ENCODE results near the gene SLC25A4.
"Not testable (repeated sequence)": the region's sequence is repeated elsewhere in the genome, so short reads cannot be mapped to it uniquely, and the experiment has no call there.

SLC25A4 gene

DNA sequence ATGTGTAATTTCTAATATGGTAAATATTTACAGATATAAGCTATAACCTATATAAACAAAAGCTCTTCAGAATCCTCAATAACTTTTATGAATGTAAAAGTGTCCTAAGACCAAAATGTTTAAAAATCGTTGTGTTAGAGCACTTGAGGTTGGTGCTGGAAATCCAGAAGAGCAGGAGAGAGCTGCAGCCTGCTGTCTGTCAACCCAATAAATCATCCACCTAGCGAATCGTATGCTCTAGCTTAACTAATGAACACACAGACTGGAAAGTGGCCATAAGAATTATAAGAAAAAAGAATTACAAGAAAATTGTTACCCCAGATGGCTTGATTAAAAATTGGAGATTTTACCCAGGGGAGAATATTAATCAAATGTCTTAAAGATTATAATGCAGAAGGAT, 43.7 kb downstream of the SLC25A4 start:
- no peak for DNase-seq

DNA sequence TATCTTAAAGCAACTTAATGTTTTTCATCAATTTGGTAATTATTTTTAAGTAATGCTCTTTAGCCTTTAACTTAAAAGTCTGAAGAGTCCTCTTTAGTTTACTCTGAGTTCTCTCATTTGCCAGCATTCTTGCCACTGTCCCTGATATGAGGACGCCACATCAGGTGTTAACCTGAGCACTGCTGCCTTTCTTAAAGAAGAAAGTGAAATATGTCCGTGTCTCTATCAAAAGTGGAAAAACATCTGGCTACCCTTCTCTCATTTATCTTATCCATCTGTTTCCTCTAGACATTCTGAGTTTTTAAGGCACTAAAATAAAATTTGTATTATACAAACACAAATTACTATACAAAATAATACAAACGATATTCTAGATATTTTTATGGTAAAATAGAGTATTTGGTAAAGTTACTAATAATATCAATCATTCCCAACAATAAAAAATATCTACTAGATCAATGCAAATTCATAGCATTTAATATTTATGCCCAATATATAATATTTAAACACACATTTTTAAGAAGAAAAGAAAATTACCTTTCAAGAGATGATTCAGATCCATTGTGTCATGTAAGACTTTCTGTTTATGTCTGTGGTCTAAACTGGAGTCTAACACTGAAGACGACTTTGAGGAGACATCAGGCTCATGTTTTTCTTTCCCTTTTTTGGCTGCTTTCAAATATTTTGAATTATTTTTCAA, 46.7 kb downstream of the SLC25A4 start:
- DNase-seq = no peak

GRCh38 chr4:185190306-185190856, 47.3 kb downstream of the SLC25A4 start:
- no peak for DNase-seq

GRCh38 chr4:185192059-185192458, 49.0 kb downstream of the SLC25A4 start:
- no peak for DNase-seq

DNA sequence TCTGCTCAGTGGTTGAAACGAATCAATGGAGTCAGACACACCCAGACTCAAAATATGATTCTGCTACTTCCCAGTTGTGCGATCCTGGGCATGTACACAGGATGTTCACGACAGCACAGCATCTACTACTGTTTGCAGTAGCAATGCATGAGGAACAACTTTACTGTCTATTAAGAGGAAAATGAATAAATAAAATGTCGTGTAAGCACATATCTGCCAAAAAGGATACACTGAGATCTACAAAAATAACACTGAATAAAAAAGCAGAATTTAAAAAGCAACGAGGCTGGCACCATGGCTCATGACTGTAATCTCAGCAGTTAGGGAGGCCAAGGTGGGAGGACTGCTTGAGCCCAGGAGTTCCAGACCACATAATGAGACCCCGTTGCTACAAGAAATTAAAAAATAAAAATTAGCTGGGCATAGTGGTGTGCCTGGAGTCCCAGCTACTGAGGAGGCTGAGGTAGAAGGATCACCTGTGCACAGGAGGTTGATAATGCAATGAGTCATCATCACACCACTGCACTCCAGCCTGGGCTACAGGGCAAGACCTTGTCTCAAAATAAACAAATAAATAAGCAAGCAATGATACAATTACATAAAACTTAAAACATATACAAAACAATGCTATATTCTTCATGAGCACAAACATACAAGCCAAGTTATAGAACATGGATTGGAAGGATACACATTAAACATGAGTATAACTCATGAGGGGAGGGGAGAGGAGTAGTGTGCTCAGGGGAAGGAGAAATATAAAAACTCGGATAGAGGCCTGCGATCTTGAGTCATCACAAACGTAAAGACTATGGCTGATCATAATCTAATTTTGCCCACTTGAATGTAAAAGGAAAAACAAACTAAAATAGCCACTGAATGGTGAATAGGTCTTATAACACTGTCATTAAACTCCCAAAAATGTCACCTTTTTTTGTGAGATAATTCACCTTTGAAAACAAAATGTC, 52.1 kb downstream of the SLC25A4 start:
- DNase-seq = no peak

GRCh38 chr4:185196437-185196836, 53.4 kb downstream of the SLC25A4 start:
- no peak for DNase-seq

GRCh38 chr4:185198189-185198588, 55.1 kb downstream of the SLC25A4 start:
- not testable (repeated sequence) for DNase-seq

Data from stimulated activated CD4-positive, alpha-beta T cell treated with anti-CD3 and anti-CD28 coated beads, Interleukin-15, amount 100 ng/mL, for 24 hours (primary cell).